Suprapubic skin (tissue), 4 donors: ENCODE data around the gene RPS6KA5.

Source experiments
- EP300 ChIP-seq: sonication (generic); formaldehyde crosslinking; IDR thresholded peaks from one replicate; pipeline ENCODE4 v1.6.1; 2017; ENCODE audit warnings: antibody characterized with exemption
- POLR2A ChIP-seq, 2 donors: fragments of 450-650 bp; IDR thresholded peaks; one replicate each; pipeline ENCODE4 v1.6.1; 2017; ENCODE audit warnings: antibody characterized with exemption in 2 of 2, mild to moderate bottlenecking in 2 of 2, moderate library complexity in 2 of 2
- POLR2AphosphoS5 ChIP-seq, 3 donors: sonication (generic); formaldehyde crosslinking; IDR thresholded peaks; one replicate each; pipeline ENCODE4 v1.6.1; 2017; ENCODE audit warnings: antibody characterized with exemption in 3 of 3
- TF ChIP-seq, protein P1 (sequence below), 2 donors: fragments of 200-600 bp in 1 of 2; fragments of 450-650 bp in 1 of 2; sonication (generic) in 1 of 2; IDR thresholded peaks; one replicate each; pipeline ENCODE4 v1.5.1; 2016 to 2019; ENCODE audit warnings: antibody characterized with exemption in 2 of 2, mild to moderate bottlenecking in 1 of 2, moderate library complexity in 1 of 2

DNA sequence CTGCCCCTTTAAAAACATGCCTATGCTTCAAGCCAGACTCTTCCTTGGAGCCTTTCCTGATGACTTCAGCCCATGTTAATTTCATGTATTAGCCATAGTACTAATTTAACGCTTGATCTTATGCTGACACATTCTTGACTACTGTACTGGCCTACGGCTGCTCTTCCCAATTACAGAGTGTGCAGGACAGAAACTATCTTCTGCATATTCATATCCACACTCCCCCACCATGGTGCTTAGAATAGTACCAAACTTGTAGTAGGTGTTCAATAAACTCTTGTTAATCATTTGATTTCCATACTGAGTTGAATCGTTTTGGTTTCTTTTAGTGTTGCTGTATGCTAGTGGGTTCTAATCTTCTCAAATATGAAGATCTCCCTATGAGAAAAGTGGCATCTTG lies 31.6 kb upstream of the RPS6KA5 start:
- no peak for TF ChIP-seq POLR2A (IDR thresholded peaks at IDR 0.05)
- TF ChIP-seq, protein P1, sequence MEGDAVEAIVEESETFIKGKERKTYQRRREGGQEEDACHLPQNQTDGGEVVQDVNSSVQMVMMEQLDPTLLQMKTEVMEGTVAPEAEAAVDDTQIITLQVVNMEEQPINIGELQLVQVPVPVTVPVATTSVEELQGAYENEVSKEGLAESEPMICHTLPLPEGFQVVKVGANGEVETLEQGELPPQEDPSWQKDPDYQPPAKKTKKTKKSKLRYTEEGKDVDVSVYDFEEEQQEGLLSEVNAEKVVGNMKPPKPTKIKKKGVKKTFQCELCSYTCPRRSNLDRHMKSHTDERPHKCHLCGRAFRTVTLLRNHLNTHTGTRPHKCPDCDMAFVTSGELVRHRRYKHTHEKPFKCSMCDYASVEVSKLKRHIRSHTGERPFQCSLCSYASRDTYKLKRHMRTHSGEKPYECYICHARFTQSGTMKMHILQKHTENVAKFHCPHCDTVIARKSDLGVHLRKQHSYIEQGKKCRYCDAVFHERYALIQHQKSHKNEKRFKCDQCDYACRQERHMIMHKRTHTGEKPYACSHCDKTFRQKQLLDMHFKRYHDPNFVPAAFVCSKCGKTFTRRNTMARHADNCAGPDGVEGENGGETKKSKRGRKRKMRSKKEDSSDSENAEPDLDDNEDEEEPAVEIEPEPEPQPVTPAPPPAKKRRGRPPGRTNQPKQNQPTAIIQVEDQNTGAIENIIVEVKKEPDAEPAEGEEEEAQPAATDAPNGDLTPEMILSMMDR (IDR thresholded peaks at IDR 0.05) = no peak
- no peak for TF ChIP-seq EP300
- TF ChIP-seq POLR2AphosphoS5 (IDR thresholded peaks at IDR 0.05) = no peak
